Skin epidermis (tissue), 12 donors: ENCODE data around the gene CMIP.

Experiments
- H3K27ac ChIP-seq, 21 experiments: fragments of 200-600 bp; sonication (generic) in 11 of 21; one replicate each; pipeline ENCODE4 v1.5.0; 2020; ENCODE audit warnings: mild to moderate bottlenecking in 3 of 21, inconsistent platforms in 2 of 21, moderate library complexity in 2 of 21
- H3K4me3 ChIP-seq, 7 experiments: fragments of 200-600 bp; sonication (generic) in 2 of 7; one replicate each; pipeline ENCODE4 v1.5.0; 2020; ENCODE audit warnings: inconsistent platforms in 2 of 7, mild to moderate bottlenecking in 2 of 7, moderate library complexity in 1 of 7

CMIP gene

GRCh38 chr16:81502396-81503070 is 57.9 kb downstream of the CMIP start:
- no peak overlapping the region for H3K4me3 ChIP-seq
- peak overlapping the region in 4 of 21 experiments; percentile 3 to 53 (median 38) for H3K27ac ChIP-seq

GRCh38 chr16:81505011-81505661 is 60.5 kb downstream of the CMIP start:
- Histone ChIP-seq H3K4me3 (no peak overlapping the region), H3K27ac (peak overlapping the region in 8 of 21 experiments; percentile 12 to 70 (median 47))

- Histone ChIP-seq H3K27ac (no peak overlapping the region), H3K4me3 (no peak overlapping the region)
Measured at GRCh38 chr16:81509404-81509803, 64.8 kb downstream of the CMIP start.

- Histone ChIP-seq H3K27ac (no peak overlapping the region), H3K4me3 (no peak overlapping the region)
Measured at GRCh38 chr16:81510016-81510415, 65.4 kb downstream of the CMIP start.

- no peak overlapping the region for H3K27ac ChIP-seq
- no peak overlapping the region for H3K4me3 ChIP-seq
Measured at GRCh38 chr16:81511371-81511770, 66.8 kb downstream of the CMIP start.

GRCh38 chr16:81513204-81514040 is 68.8 kb downstream of the CMIP start:
- Histone ChIP-seq H3K27ac (peak overlapping the region in 10 of 21 experiments; percentile 26 to 73 (median 42)), H3K4me3 (no peak overlapping the region)

GRCh38 chr16:81514041-81514559 is 69.5 kb downstream of the CMIP start:
- Histone ChIP-seq H3K27ac (peak overlapping the region in 5 of 21 experiments; percentile 29 to 57 (median 52)), H3K4me3 (no peak overlapping the region)

- Histone ChIP-seq H3K27ac (peak overlapping the region in 7 of 21 experiments; percentile 10 to 66 (median 44)), H3K4me3 (no peak overlapping the region)
Measured at GRCh38 chr16:81514568-81515258, 70.1 kb downstream of the CMIP start.

- peak overlapping the region in 8 of 21 experiments; percentile 8 to 66 (median 48) for H3K27ac ChIP-seq
- no peak overlapping the region for H3K4me3 ChIP-seq
Measured at GRCh38 chr16:81515281-81515680, 70.7 kb downstream of the CMIP start.

GRCh38 chr16:81515721-81516120 is 71.1 kb downstream of the CMIP start:
- Histone ChIP-seq H3K4me3 (no peak overlapping the region), H3K27ac (peak overlapping the region in 8 of 21 experiments; percentile 8 to 66 (median 49))

- H3K4me3 ChIP-seq = no peak overlapping the region
- peak overlapping the region in 6 of 21 experiments; percentile 8 to 60 (median 40) for H3K27ac ChIP-seq
Measured at GRCh38 chr16:81516478-81517149, 72.0 kb downstream of the CMIP start.

GRCh38 chr16:81517150-81517499 is 72.5 kb downstream of the CMIP start:
- peak overlapping the region in 3 of 21 experiments; percentile 5 to 43 (median 16) for H3K27ac ChIP-seq

GRCh38 chr16:81517629-81518438 is 73.2 kb downstream of the CMIP start:
- Histone ChIP-seq H3K27ac (peak overlapping the region in 3 of 21 experiments; percentile 5 to 43 (median 41)), H3K4me3 (no peak overlapping the region)

More at GRCh38 chr16:81517150-81517499, 72.5 kb downstream of the CMIP start:
- H3K4me3 ChIP-seq = no peak overlapping the region

- H3K4me3 ChIP-seq = no peak overlapping the region
- peak overlapping the region in 1 of 21 experiments; percentile 41 for H3K27ac ChIP-seq
Measured at GRCh38 chr16:81518439-81518757, 73.8 kb downstream of the CMIP start.

GRCh38 chr16:81519301-81520150 is 74.9 kb downstream of the CMIP start:
- no peak overlapping the region for H3K4me3 ChIP-seq
- peak overlapping the region in 11 of 21 experiments; percentile 3 to 88 (median 48) for H3K27ac ChIP-seq

- H3K27ac ChIP-seq = peak overlapping the region in 11 of 21 experiments; percentile 5 to 88 (median 52)
- H3K4me3 ChIP-seq = no peak overlapping the region
Measured at GRCh38 chr16:81520151-81520470, 75.5 kb downstream of the CMIP start.

GRCh38 chr16:81520560-81521135 is 76.0 kb downstream of the CMIP start:
- peak overlapping the region in 12 of 21 experiments; percentile 5 to 88 (median 40) for H3K27ac ChIP-seq

More at GRCh38 chr16:81520560-81521135, 76.0 kb downstream of the CMIP start:
- no peak overlapping the region for H3K4me3 ChIP-seq
